GM12874 (cell line): ENCODE data around the gene ZNF423.

ENCODE experiments used
- CTCF ChIP-seq: IDR thresholded peaks from 2 replicates; pipeline ENCODE4 v1.5.1; 2011; ENCODE audit warnings: low read depth, mild to moderate bottlenecking, control low read depth, low read length, moderate library complexity; ENCODE audit not compliant: insufficient read depth

The ZNF423 gene

GRCh38 chr16:49498666-49499413, 357.1 kb downstream of the ZNF423 start:
- TF ChIP-seq CTCF, result no peak

GRCh38 chr16:49498264-49498663, 357.6 kb downstream of the ZNF423 start:
- TF ChIP-seq CTCF, result no peak

GRCh38 chr16:49497466-49497865, 358.4 kb downstream of the ZNF423 start:
- TF ChIP-seq CTCF, result no peak

- TF ChIP-seq CTCF, result no peak
These were observed 359.3 kb downstream of the ZNF423 start for GRCh38 chr16:49496656-49497055.

GRCh38 chr16:49495596-49496355, 360.1 kb downstream of the ZNF423 start:
- no peak for TF ChIP-seq CTCF

- TF ChIP-seq CTCF, result no peak
These were observed 360.9 kb downstream of the ZNF423 start for GRCh38 chr16:49494891-49495566.

GRCh38 chr16:49494474-49494873, 361.4 kb downstream of the ZNF423 start:
- no peak for TF ChIP-seq CTCF
